RWPE2 (cell line): ENCODE measurements around the gene COMT.
"Not testable (repeated sequence)": the region's sequence is repeated elsewhere in the genome, so short reads cannot be mapped to it uniquely, and the experiment has no call there.

Experiments used
- ATAC-seq: fragments of 200-7000 bp; cut with Tn5 transposase; 3 replicates; pipeline ENCODE4 v1.9.1; 2021; ENCODE audit warnings: low read depth
- DNase-seq: peaks from one replicate; pipeline ENCODE4 v3.0.0-alpha.2; 2020; ENCODE audit warnings: low spot score
- H3K27ac ChIP-seq: fragments of 450-650 bp; 2 replicates; pipeline ENCODE4 v1.5.1; 2017; ENCODE audit warnings: mild to moderate bottlenecking; ENCODE audit not compliant: poor library complexity, severe bottlenecking
- H3K27me3 ChIP-seq: fragments of 250-450 bp; sonication (Bioruptor Pico); 2 replicates; pipeline ENCODE4 v1.5.1; 2021; ENCODE audit warnings: mild to moderate bottlenecking, moderate library complexity; ENCODE audit not compliant: insufficient read depth, poor library complexity, severe bottlenecking
- H3K36me3 ChIP-seq: fragments of 250-450 bp; sonication (Bioruptor Pico); 2 replicates; pipeline ENCODE4 v1.5.1; 2020; ENCODE audit warnings: low read depth, mild to moderate bottlenecking, moderate library complexity
- H3K4me1 ChIP-seq: fragments of 250-450 bp; sonication (Bioruptor Pico); 2 replicates; pipeline ENCODE4 v1.5.1; 2021; ENCODE audit warnings: mild to moderate bottlenecking, moderate library complexity; ENCODE audit not compliant: insufficient read depth, poor library complexity, severe bottlenecking
- H3K4me3 ChIP-seq: fragments of 250-450 bp; sonication (Bioruptor Pico); 2 replicates; pipeline ENCODE4 v1.5.1; 2021; ENCODE audit warnings: mild to moderate bottlenecking, moderate library complexity; ENCODE audit not compliant: severe bottlenecking
- H3K9me3 ChIP-seq: fragments of 250-450 bp; sonication (Bioruptor Pico); 2 replicates; pipeline ENCODE4 v1.5.1; 2021; ENCODE audit warnings: mild to moderate bottlenecking, moderate library complexity; ENCODE audit not compliant: severe bottlenecking
- TF ChIP-seq, protein P1 (sequence below): fragments of 450-650 bp; IDR thresholded peaks from one replicate; pipeline ENCODE4 v1.5.1; 2017; ENCODE audit warnings: mild to moderate bottlenecking, moderate library complexity; ENCODE audit not compliant: poor library complexity, severe bottlenecking

Gene COMT

DNA sequence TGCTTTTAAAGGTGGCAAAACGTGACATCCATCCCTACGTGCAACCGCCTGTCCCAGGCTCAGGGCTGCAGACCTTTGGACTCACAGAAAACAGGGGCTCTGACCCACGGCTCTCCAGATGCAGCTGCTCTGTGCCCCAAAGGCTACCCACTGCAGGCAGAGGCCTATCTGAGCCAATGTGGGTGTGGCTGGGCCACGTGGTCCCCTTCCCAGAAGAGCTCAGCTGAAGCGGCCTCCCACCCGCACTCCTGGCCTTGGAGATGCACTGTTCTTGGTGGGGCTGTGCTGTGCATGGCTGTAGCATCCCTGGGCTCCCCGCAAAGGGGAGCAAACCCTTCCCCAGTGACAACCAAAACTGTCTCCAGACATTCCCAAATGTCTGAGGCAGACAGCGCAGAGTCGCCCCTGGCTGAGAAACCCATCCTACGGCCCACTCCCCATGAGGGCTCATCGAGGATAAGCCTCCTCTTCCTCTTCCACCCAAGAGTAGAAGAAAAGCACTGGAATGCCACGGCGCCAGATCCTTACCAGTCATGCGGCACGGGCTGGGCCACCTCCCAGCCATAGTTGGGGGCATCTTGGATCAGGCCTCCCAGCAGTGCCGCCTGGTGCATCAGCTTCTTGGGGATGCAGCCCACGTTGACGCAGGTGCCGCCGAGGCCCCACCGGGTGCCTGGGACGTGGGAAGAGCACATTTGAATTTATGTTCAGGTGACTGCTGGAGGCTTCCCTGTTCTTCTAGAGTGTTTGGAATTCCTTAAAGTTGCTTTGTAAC is 23.1 kb upstream of the COMT start:
- DNase-seq (no peak), ATAC-seq (no peak)
- H3K27ac ChIP-seq, result no peak overlapping the region
- H3K9me3 ChIP-seq, result peaks cover 2% of the 10 kb centered on the region
- TF ChIP-seq, protein P1, sequence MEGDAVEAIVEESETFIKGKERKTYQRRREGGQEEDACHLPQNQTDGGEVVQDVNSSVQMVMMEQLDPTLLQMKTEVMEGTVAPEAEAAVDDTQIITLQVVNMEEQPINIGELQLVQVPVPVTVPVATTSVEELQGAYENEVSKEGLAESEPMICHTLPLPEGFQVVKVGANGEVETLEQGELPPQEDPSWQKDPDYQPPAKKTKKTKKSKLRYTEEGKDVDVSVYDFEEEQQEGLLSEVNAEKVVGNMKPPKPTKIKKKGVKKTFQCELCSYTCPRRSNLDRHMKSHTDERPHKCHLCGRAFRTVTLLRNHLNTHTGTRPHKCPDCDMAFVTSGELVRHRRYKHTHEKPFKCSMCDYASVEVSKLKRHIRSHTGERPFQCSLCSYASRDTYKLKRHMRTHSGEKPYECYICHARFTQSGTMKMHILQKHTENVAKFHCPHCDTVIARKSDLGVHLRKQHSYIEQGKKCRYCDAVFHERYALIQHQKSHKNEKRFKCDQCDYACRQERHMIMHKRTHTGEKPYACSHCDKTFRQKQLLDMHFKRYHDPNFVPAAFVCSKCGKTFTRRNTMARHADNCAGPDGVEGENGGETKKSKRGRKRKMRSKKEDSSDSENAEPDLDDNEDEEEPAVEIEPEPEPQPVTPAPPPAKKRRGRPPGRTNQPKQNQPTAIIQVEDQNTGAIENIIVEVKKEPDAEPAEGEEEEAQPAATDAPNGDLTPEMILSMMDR, result no peak
- peaks cover 30% of the 10 kb centered on the region for H3K36me3 ChIP-seq
- H3K4me1 ChIP-seq, result no peaks in the 10 kb centered on the region
- H3K27me3 ChIP-seq, result no peaks in the 10 kb centered on the region
- no peak overlapping the region for H3K4me3 ChIP-seq

DNA sequence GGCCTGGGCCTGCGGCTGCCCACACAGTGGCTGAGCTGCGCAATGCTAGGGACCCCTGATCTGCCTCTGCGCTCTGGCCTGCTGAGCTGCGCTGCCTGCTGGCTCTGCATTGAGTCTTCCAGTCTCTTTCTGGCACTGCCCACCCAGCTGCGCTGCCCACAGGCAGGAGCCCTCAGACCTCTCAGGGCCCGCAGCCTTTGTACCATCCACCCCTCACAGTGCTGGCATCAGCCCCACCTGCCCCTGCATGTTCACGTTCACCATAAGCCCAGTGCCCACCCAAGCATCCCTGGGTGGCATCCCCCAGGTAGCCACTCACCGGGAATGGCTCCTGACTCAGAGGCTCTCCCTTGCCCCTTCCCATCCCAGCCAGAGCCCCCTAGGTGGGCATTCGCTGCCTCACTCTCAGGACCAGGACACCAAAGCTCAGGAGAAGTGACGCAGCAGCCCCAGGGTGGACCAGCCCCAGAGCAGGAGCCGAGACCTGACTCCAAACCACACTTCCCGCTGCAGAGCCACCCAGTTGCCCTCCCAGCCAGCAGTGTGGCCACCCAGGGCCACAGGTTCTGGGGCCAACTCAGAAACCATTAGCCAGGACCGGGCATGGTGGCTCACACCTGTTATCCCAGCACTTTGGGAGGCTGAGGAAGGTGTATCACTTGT is 21.7 kb upstream of the COMT start:
- Histone ChIP-seq H3K27me3 (no peaks in the 10 kb centered on the region), H3K9me3 (no peaks in the 10 kb centered on the region), H3K27ac (no peak overlapping the region)

DNA sequence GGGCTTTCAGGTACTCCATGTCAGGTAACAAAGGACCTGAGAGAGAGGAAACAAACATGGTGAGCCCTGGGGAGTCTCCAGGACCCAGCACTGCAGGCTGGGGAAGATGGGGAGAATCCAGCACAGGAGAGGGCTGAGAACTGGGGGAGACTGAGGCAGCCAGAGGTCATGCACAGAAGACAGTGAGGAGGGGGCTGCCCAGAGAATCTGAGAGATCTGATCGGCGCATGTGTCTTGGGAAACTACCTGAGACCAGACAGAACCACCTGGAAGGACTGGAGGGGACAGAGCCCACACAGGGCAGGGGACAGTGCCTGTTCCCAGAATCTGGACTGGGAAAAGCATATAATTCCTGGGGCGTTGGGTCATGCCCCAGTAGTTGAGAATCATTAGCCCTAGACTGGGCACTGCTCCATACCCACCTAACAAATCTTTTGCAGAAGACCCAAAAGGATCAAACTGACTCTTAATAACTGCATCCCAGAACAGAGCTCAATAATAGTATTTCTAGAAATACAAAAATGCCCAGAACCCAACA is 20.0 kb upstream of the COMT start:
- no peak overlapping the region for H3K4me3 ChIP-seq
- no peaks in the 10 kb centered on the region for H3K4me1 ChIP-seq
- H3K36me3 ChIP-seq, result peaks cover 7% of the 10 kb centered on the region; the same call in 1 of the 2 replicates

More for the DNA sequence above, 21.7 kb upstream of the COMT start:
- no peak for ATAC-seq
- no peak for DNase-seq
- H3K4me3 ChIP-seq, result no peak overlapping the region
- peaks cover 17% of the 10 kb centered on the region for H3K36me3 ChIP-seq
- TF ChIP-seq, protein P1, result no peak
- H3K4me1 ChIP-seq, result no peaks in the 10 kb centered on the region

DNA sequence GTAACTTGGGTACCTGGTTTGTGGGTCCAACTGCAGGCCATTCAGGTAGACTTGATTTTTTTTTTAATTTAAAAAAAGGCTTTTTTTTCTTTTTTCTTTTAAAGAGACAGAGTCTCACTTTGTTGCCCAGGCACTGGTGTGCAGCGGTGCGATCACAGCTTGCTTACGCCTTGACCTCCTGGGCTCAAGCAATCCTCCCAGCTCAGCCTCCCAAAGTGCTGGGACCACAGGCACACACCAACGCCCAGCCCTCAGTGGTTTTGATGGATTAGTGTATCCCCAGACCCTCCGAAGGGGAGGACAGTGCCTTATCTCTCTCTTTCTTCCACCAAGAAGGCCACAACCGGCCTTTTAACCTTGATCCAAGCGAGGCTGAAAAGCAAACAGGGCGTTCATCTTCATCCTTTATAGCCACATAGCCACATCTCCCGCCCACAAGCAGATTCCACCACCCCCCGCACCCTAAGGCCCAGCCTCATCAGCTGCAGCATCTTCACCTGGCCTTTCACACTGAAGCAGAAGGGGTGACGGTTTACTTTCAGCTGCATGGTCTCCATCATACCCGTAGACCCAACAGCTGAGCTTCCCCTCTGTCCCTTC is 17.6 kb upstream of the COMT start:
- no peaks in the 10 kb centered on the region for H3K27me3 ChIP-seq
- TF ChIP-seq, protein P1, result no peak
- no peaks in the 10 kb centered on the region for H3K4me1 ChIP-seq
- peaks cover 3% of the 10 kb centered on the region for H3K9me3 ChIP-seq
- ATAC-seq (no peak), DNase-seq (no peak)
- H3K4me3 ChIP-seq, result no peak overlapping the region
- H3K36me3 ChIP-seq, result no peaks in the 10 kb centered on the region
- no peak overlapping the region for H3K27ac ChIP-seq

More for the DNA sequence above, 20.0 kb upstream of the COMT start:
- ATAC-seq, result no peak
- Histone ChIP-seq H3K9me3 (peaks cover 3% of the 10 kb centered on the region), H3K27ac (no peak overlapping the region), H3K27me3 (no peaks in the 10 kb centered on the region)
- no peak for DNase-seq
- TF ChIP-seq, protein P1, result no peak

DNA sequence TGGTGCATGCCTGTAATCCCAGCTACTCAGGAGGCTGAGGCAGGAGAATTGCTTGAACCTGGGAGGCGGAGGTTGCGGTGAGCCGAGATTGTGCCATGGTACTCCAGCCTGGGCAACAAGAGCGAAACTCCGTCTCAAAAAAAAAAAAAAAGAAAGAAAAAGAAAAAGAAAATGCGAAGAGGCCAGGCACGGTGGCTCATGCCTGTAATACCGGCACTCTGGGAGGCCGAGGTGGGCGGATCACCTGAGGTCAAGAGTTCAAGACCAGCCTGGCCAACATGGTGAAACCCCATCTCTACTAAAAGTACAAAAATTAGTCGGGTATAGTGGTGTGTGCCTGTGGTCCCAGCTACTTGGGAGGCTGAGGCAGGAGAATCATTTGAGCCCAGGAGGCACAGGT is 15.5 kb upstream of the COMT start:
- DNase-seq, H3K36me3 ChIP-seq, ATAC-seq, H3K4me1 ChIP-seq, H3K27ac ChIP-seq, H3K27me3 ChIP-seq, H3K4me3 ChIP-seq, H3K9me3 ChIP-seq: not testable (repeated sequence)
